ENCODE measurements around the gene EBI3. TPM values are rescaled to one million over a fixed set of nuclear protein-coding genes. Genes with fewer than 3 reads are reported as not detected.

The EBI3 gene
- total and polyA plus RNA-seq, 10 donors = 15.0 to 60.6 (median 34.2) TPM

GRCh38 chr19:4197625-4198466 lies 31.5 kb upstream of the EBI3 start:
- peaks cover 0 to 11% (median 5%) of the 10 kb centered on the region in 6 donors for H3K4me1 ChIP-seq
- intact Hi-C loops (cut with DNase I; ENCODE audit: low total_unique reads) = no loop called here
- no peak overlapping the region for H3K27ac ChIP-seq
- TF ChIP-seq CTCF (IDR thresholded peaks at IDR 0.05 in 8 of 11, conservative IDR thresholded peaks at IDR 0.05 in 3 of 11) = no peak
- no peak for TF ChIP-seq POLR2A (IDR thresholded peaks at IDR 0.05)
- no peak for TF ChIP-seq POLR2AphosphoS5 (IDR thresholded peaks at IDR 0.05)
- no peak for DNase-seq
- H3K4me3 ChIP-seq = no peak overlapping the region
- WGBS, 5 donors = 17 to 27% (median 25%) methylated on average over 41 to 69 of the region's 70 CpGs
- H3K36me3 ChIP-seq = no peaks in the 10 kb centered on the region
- H3K27me3 ChIP-seq (replicated peaks in 1 of 7) = peaks cover 0 to 79% (median 37%) of the 10 kb centered on the region in 7 donors
- H3K9me3 ChIP-seq = no peaks in the 10 kb centered on the region

DNA sequence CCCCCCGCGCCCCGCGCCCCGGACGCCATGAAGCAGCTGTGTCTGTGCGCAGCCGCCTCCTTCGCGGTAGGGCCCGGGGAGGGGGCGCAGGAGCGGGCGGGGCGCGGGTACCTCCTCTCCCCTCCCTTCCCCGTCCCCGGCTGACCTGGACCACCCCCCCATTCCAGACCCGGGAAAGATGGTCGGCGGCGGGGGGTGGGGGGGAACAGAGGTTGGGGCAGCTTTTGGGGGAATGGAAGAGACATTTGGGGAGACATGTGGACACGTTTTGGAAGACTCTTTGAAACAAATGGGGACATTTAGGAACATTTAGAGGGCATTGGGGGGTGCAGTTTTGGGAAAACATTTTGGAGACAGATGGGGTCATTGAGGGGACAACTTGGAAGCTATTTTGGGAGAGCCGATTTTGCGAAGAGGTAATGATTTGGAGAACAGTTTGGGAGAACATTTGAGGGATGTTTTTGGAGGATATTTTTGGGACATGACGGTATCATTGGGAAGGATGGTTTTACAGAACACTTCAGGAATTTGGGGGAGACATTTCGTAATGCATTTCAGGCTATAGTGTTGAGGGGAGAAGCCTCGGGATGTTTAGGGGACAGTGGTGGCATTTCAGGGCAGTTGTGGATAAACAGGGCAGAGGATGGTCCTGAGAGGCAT lies 30.7 kb upstream of the EBI3 start:
- TF ChIP-seq CTCF (IDR thresholded peaks at IDR 0.05 in 8 of 11, conservative IDR thresholded peaks at IDR 0.05 in 3 of 11) = no peak
- no peak for TF ChIP-seq POLR2AphosphoS5 (IDR thresholded peaks at IDR 0.05)
- no peak for TF ChIP-seq POLR2A (IDR thresholded peaks at IDR 0.05)
- Histone ChIP-seq H3K27me3 (replicated peaks in 1 of 7) (peaks cover 0 to 72% (median 37%) of the 10 kb centered on the region in 7 donors), H3K27ac (no peak overlapping the region), H3K4me3 (no peak overlapping the region), H3K36me3 (no peaks in the 10 kb centered on the region), H3K4me1 (peaks cover 0 to 11% (median 5%) of the 10 kb centered on the region in 6 donors), H3K9me3 (no peaks in the 10 kb centered on the region)
- DNase-seq = no peak
- intact Hi-C loops (cut with DNase I; ENCODE audit: low total_unique reads) = no loop called here
- 7 to 22% (median 12%) methylated on average over 10 to 28 of the region's 28 CpGs for WGBS, 5 donors

DNA sequence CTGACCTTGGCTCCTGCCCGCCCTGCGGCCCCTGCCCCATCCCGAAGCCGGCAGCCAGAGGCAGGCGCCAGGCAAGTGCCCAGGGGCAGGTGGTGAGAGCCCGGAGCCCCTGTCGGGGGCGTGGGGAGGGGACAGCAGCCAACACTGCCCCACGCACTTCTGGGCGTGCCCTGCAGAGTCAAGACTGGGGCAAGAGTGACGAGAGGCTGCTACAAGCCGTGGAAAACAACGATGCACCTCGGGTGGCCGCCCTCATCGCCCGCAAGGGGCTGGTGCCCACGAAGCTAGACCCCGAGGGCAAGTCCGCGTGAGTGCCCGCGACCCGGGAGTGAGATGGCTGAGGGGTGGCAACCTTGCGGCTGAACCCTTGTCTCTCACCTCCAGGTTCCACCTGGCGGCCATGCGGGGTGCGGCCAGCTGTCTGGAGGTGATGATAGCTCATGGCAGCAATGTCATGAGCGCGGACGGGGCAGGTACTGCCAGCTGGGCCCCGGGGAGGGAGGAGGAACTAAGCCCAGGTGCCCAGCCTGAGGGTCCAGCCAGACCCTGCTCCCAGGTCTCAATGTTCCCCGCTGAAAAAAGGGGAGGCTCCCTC lies 29.5 kb upstream of the EBI3 start:
- Histone ChIP-seq H3K4me1 (peaks cover 0 to 17% (median 10%) of the 10 kb centered on the region in 6 donors), H3K9me3 (no peaks in the 10 kb centered on the region), H3K27ac (no peak overlapping the region), H3K36me3 (no peaks in the 10 kb centered on the region), H3K27me3 (replicated peaks in 1 of 7) (peaks cover 0 to 60% (median 37%) of the 10 kb centered on the region in 7 donors), H3K4me3 (no peak overlapping the region)
- intact Hi-C loops (cut with DNase I; ENCODE audit: low total_unique reads) = no loop called here
- DNase-seq = no peak
- TF ChIP-seq CTCF (IDR thresholded peaks at IDR 0.05 in 8 of 11, conservative IDR thresholded peaks at IDR 0.05 in 3 of 11) (no peak), POLR2A (IDR thresholded peaks at IDR 0.05) (no peak), POLR2AphosphoS5 (IDR thresholded peaks at IDR 0.05) (no peak)
- whole genome bisulfite sequencing, 5 donors = 77 to 82% (median 78%) methylated on average over 24 to 33 of the region's 33 CpGs

Data from spleen (tissue), 11 donors.